Measurements from ENCODE around the gene ATG9A.

ATG9A gene

GRCh38 chr2:219245148-219245898 lies 15.9 kb upstream of the ATG9A start, which contains the start of the genes GLB1L and STK16:
Gene GLB1L (minus strand): TSS chr2:219245444. CDS start chr2:219243573, 1,871 bp downstream.
Gene STK16 (plus strand): TSS chr2:219245479. CDS start chr2:219246000, 521 bp downstream.
- TF ChIP-seq, protein P1, sequence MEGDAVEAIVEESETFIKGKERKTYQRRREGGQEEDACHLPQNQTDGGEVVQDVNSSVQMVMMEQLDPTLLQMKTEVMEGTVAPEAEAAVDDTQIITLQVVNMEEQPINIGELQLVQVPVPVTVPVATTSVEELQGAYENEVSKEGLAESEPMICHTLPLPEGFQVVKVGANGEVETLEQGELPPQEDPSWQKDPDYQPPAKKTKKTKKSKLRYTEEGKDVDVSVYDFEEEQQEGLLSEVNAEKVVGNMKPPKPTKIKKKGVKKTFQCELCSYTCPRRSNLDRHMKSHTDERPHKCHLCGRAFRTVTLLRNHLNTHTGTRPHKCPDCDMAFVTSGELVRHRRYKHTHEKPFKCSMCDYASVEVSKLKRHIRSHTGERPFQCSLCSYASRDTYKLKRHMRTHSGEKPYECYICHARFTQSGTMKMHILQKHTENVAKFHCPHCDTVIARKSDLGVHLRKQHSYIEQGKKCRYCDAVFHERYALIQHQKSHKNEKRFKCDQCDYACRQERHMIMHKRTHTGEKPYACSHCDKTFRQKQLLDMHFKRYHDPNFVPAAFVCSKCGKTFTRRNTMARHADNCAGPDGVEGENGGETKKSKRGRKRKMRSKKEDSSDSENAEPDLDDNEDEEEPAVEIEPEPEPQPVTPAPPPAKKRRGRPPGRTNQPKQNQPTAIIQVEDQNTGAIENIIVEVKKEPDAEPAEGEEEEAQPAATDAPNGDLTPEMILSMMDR (IDR thresholded peaks at IDR 0.05; ENCODE audit: insufficient read depth, low read length, poor library complexity, severe bottlenecking): no peak
- Histone ChIP-seq H3K36me3 (ENCODE audit: control insufficient read depth, insufficient read depth, low read length) (peaks cover 11% of the 10 kb centered on the region), H3K27me3 (replicated peaks; ENCODE audit: control insufficient read depth, insufficient read depth, low read length) (no peaks in the 10 kb centered on the region), H3K4me3 (replicated peaks; ENCODE audit: low read depth, low read length) (peak within 1 kb of the TSS; percentile 82)
- DNase-seq (ENCODE audit: extremely low read depth, insufficient read length): peak; percentile 92

- Histone ChIP-seq H3K4me3 (replicated peaks; ENCODE audit: low read depth, low read length) (peak overlapping the region; percentile 82), H3K27me3 (replicated peaks; ENCODE audit: control insufficient read depth, insufficient read depth, low read length) (no peaks in the 10 kb centered on the region), H3K36me3 (ENCODE audit: control insufficient read depth, insufficient read depth, low read length) (peaks cover 7% of the 10 kb centered on the region)
- TF ChIP-seq, protein P1 (IDR thresholded peaks at IDR 0.05; ENCODE audit: insufficient read depth, low read length, poor library complexity, severe bottlenecking): no peak
- DNase-seq (ENCODE audit: extremely low read depth, insufficient read length): no peak
Observed at GRCh38 chr2:219244789-219245147, 15.3 kb upstream of the ATG9A start.

- H3K4me3 ChIP-seq (replicated peaks; ENCODE audit: low read depth, low read length): no peak overlapping the region
- peaks cover 7% of the 10 kb centered on the region for H3K36me3 ChIP-seq (ENCODE audit: control insufficient read depth, insufficient read depth, low read length)
- no peaks in the 10 kb centered on the region for H3K27me3 ChIP-seq (replicated peaks; ENCODE audit: control insufficient read depth, insufficient read depth, low read length)
- no peak for DNase-seq (ENCODE audit: extremely low read depth, insufficient read length)
- TF ChIP-seq, protein P1 (IDR thresholded peaks at IDR 0.05; ENCODE audit: insufficient read depth, low read length, poor library complexity, severe bottlenecking): no peak
Observed at GRCh38 chr2:219243291-219243761, 13.9 kb upstream of the ATG9A start.

DNA sequence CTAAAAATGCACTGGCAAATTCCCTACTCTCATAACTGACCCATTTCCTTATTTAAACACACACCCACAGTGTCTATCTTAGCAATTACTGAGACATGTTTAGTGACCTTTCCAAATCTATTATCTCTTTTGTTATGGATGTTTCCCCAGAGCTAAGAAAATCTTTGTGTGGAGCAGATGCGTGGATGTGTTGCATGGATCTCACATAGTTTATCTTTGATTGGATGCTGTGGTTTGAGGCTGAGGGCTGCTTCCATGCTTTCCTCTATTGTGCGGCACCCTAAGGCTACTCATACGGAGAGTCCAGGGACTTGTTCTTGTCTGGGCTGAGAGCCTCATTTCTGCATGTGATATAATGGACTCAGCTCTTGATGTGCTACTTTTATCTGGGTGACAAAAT lies 4.9 kb upstream of the ATG9A start:
- TF ChIP-seq, protein P1 (IDR thresholded peaks at IDR 0.05; ENCODE audit: insufficient read depth, low read length, poor library complexity, severe bottlenecking): no peak
- H3K36me3 ChIP-seq (ENCODE audit: control insufficient read depth, insufficient read depth, low read length): peaks cover 28% of the 10 kb centered on the region
- no peak for DNase-seq (ENCODE audit: extremely low read depth, insufficient read length)
- H3K4me3 ChIP-seq (replicated peaks; ENCODE audit: low read depth, low read length): no peak overlapping the region
- H3K27me3 ChIP-seq (replicated peaks; ENCODE audit: control insufficient read depth, insufficient read depth, low read length): no peaks in the 10 kb centered on the region

- TF ChIP-seq, protein P1 (IDR thresholded peaks at IDR 0.05; ENCODE audit: insufficient read depth, low read length, poor library complexity, severe bottlenecking): no peak
- H3K4me3 ChIP-seq (replicated peaks; ENCODE audit: low read depth, low read length): peak overlapping the region; percentile 92
- peak; percentile 68 for DNase-seq (ENCODE audit: extremely low read depth, insufficient read length)
- H3K27me3 ChIP-seq (replicated peaks; ENCODE audit: control insufficient read depth, insufficient read depth, low read length): no peaks in the 10 kb centered on the region
- H3K36me3 ChIP-seq (ENCODE audit: control insufficient read depth, insufficient read depth, low read length): peaks cover 20% of the 10 kb centered on the region
Observed at GRCh38 chr2:219230059-219230540, 664 bp upstream of the ATG9A start.

Data from GM06990 (cell line).